C4-2B (cell line): ENCODE data around the gene ZNF407.

ENCODE experiments used
- H3K27ac ChIP-seq: fragments of 450-650 bp; 2 replicates; pipeline ENCODE4 v1.5.1; 2017
- ZFX ChIP-seq: fragments of 450-650 bp; IDR thresholded peaks from 2 replicates; pipeline ENCODE4 v1.6.1; 2017
- TF ChIP-seq, protein P1 (sequence below): fragments of 450-650 bp; conservative IDR thresholded peaks from 2 replicates; pipeline ENCODE4 v1.5.1; 2017; ENCODE audit warnings: mild to moderate bottlenecking

Gene ZNF407

DNA sequence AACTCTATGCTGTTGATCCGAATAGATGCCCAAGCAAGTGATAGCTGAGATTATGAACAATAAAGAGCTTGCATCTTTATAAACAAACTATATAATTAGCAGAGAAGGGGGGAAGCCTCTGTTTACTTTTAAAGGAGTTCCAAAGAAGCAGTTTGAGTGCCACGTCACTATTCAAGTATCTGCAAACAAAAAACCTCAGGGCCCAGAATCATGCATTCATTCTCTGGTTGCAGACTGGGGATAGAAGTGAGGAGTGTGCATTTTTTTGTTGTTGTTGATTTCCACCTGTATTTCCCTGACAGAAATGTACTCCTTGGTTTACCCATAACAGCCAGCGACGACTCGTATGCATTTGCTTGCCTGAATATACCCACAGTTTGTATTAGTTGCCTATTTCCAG is 347.0 kb downstream of the ZNF407 start:
- TF ChIP-seq, protein P1, sequence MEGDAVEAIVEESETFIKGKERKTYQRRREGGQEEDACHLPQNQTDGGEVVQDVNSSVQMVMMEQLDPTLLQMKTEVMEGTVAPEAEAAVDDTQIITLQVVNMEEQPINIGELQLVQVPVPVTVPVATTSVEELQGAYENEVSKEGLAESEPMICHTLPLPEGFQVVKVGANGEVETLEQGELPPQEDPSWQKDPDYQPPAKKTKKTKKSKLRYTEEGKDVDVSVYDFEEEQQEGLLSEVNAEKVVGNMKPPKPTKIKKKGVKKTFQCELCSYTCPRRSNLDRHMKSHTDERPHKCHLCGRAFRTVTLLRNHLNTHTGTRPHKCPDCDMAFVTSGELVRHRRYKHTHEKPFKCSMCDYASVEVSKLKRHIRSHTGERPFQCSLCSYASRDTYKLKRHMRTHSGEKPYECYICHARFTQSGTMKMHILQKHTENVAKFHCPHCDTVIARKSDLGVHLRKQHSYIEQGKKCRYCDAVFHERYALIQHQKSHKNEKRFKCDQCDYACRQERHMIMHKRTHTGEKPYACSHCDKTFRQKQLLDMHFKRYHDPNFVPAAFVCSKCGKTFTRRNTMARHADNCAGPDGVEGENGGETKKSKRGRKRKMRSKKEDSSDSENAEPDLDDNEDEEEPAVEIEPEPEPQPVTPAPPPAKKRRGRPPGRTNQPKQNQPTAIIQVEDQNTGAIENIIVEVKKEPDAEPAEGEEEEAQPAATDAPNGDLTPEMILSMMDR = no peak
- no peak for TF ChIP-seq ZFX
- H3K27ac ChIP-seq = no peak overlapping the region

DNA sequence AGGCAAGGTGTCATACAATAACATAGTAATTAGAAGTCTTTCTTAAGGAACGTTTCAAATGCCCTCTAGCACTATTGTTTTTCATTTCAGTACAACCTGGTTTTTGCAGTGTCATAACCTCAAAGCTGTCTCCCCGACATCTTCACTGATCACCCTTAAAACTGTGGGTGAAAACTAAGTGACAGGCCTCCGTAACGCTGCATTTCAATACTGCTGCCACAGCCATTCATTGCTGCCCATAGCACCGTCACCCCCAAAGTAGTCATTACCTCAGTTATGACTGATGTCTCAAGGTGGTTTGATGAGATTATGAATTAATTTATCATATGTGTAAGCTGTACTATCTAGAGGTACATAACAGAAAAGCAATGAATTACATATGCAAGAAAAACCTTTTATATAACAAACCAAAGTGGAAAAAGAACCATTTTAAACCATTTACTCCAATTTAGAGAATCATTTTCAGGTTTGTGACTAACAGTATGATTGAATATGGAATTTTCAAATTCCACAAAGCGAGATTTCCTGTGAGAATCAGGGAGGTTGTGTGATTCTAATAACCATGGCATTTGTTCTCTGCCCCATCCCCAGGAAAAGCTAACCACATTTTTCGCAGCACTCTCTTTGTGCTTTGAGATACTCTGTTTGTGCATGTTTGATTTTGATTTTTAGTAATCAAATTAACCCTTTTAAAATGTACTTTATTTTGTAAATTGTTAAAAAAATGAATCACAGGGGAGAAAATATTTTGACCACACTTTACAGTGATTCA is 348.3 kb downstream of the ZNF407 start:
- no peak for TF ChIP-seq ZFX
- TF ChIP-seq, protein P1 = no peak
- no peak overlapping the region for H3K27ac ChIP-seq

DNA sequence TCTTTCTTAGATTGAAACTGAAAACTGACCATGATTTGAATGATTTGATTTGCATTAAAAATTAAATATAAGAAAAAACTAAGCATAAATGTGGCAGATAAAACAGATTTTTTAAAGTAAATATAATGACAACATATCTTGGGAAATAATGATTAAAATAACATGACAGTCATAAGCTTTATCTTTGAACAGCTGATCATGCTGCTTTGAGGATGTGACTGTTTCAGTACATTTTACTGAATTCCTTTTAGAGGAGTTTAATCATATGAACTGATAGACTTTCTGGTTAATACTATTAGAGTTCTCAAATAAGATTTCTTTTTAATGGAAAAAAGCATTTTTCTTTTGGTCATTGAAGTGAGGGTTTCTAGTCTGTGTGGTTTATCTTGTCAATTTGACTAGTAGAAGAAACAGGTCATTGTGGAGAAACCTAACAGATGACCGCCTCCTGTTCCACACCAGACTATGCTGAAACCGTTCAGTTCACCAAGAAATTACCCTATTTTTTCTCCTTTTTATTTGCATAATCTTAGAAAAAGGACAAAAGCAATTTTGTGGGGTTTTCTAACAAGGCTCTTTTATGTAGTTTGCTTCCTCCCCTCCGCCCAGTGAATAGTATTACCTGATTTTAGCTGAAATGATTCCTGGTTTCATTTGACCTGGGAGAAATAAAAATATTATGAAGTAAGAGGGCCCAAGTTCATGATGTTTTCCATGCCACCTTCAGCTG is 349.1 kb downstream of the ZNF407 start:
- no peak for TF ChIP-seq ZFX
- TF ChIP-seq, protein P1 = no peak
- H3K27ac ChIP-seq = no peak overlapping the region

DNA sequence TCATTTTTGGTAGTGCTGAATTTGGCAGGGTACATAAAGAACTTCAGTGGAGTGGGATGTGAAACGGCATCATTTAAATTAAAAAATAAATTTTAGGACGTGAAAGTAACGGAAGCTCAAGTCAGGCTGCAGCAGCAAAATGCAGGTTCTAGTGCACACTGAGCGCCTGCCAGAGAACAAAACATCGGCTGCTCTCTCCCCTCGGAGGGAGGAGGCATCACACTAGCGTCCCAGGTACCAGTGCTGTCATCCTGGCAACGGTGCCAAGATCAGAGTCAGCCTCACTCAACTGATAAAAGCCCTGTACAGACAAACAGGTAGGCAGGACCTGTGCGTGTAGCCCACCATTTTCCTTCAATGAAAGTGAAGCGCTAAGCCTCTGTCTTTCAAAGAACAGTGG is 349.7 kb downstream of the ZNF407 start:
- TF ChIP-seq ZFX = no peak
- TF ChIP-seq, protein P1 = no peak
- no peak overlapping the region for H3K27ac ChIP-seq

DNA sequence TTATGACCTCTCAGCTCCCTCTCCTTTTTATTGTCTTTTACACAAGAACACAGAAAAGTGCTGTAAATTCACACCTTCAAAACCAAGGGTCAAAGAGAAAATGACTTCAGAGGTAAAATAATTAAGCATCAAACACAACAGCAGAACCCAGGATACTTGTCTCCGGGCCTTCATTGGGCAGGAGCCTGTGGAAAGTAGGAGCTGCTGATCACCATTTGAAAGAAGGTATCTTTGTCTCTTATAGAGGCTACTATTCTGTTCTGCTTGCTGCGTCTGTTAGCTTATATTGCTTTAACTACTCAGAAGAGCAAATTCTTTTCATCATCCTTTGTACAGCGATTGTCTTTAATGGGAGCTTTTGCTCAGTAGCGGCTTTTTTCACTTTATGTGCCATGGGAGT is 350.2 kb downstream of the ZNF407 start:
- no peak overlapping the region for H3K27ac ChIP-seq
- TF ChIP-seq, protein P1 = no peak

DNA sequence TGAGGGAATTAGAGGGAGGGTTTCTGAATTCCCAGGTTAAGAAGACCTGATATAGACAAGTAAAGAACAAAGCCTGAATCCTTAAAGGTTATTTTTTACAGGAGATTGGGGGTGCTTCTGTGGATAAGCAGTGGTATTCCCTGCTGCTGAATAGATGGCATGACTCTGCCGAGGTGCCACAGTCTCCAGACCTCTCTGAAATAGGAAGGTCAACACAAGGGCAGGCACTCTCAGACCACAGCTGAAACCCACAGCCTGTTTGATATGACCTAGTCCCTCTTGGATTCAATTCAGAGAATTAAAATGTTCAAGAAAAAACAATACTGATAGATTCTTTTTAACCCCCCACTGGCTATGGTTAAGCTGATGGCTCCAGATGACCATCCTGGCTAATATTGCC is 351.9 kb downstream of the ZNF407 start:
- TF ChIP-seq ZFX = no peak
- TF ChIP-seq, protein P1 = no peak
- peak overlapping the region; percentile 56 for H3K27ac ChIP-seq

DNA sequence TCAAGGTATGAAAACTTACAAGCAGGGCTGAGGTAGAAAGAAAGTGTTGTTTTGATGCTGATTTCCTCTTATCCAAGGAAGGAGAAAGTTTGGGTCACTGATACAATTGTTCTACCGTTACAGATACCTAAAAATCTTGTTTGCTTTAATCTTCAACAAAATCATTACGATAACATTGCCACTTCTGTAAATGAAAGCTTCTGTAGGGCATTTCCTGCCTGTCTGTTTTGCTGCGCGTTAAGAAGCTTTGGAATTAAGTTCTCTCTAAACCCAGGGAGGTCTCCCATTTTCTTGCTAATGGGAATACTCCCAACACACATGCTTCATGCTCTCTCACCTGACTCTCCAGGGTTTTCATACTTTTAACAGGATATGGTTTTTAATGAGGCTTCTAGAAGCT is 352.8 kb downstream of the ZNF407 start:
- H3K27ac ChIP-seq = no peak overlapping the region
- no peak for TF ChIP-seq ZFX
- TF ChIP-seq, protein P1 = no peak
